NOMO-1 treated with dmso at 0.1 percent for 144 hours (cell line): ENCODE measurements around the gene CSF2.
A peak's percentile ranks its signal among the peaks of the same experiment; 100 is the strongest.
"Not testable (repeated sequence)": the region's sequence is repeated elsewhere in the genome, so short reads cannot be mapped to it uniquely, and the experiment has no call there.

Source experiments
- DNase-seq: peaks from one replicate; lab custom pipeline; 2025; ENCODE audit not compliant: unreplicated experiment; lab: John Stamatoyannopoulos, UW

CSF2 gene

DNA sequence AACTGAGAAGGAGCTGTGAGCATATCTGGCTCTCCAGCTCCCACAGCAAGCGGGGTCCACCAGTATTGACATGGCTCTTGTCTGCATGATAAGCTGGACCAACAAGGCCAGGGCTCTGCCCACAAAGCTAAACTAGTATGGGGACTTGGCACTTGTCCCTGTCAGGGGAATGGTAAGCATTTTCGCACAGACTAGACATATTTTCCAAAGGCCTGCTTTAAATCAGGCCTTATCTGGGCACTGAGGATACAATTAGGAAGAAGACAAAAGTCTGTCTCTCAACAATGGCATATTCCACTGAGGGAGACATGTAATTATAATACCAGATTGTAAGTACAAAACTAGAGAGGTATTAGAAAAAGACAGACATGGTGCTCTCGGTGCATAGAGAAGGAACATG is 32.1 kb downstream of the CSF2 start:
- no peak for DNase-seq

DNA sequence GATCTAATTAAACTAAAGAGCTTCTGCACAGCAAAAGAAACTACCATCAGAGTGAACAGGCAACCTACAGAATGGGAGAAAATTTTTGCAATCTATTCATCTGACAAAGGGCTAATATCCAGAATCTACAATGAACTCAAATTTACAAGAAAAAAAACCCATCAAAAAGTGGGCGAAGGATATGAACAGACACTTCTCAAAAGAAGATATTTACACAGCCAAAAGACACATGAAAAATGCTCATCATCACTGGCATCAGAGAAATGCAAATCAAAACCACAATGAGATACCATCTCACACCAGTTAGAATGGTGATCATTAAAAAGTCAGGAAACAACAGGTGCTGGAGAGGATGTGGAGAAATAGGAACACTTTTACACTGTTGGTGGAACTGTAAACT is 34.9 kb downstream of the CSF2 start:
- DNase-seq, result not testable (repeated sequence)

DNA sequence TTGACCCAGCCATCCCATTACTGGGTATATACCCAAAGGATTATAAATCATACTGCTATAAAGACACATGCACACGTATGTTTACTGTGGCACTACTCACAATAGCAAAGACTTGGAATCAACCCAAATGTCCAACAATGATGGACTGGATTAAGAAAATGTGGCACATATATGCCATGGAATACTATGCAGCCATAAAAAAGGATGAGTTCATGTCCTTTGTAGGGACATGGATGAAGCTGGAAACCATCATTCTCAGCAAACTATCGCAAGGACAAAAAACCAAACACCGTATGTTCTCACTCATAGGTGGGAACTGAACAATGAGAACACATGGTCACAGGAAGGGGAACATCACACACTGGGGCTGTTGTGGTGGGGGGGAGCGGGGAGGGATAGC is 35.4 kb downstream of the CSF2 start:
- not testable (repeated sequence) for DNase-seq

DNA sequence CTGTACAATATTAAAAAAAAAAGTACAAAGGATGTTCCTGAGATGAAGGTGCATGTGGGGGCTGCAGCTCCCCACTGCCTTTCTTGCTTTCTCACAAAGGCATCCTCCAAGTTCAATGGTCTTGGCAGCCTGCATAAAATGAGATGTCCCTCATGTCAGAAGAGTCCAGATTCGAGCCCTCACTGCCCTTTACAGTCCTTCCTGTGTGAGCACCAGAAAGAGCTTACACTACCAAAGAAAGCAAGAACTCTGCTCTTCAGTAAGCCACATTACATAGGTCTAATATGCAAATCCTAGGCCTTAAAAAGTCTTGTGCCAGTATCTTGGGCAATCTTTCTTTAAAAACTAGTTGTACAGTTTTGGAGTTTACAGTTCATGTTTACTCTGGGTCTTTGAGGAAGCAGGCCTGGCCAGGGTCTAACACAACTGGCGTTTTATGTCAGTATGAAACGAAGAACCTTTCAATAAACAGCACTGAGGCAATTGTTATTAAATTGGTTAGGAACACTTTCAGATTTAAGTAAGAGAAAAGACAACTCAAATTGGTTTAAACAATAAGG is 36.0 kb downstream of the CSF2 start:
- no peak for DNase-seq

DNA sequence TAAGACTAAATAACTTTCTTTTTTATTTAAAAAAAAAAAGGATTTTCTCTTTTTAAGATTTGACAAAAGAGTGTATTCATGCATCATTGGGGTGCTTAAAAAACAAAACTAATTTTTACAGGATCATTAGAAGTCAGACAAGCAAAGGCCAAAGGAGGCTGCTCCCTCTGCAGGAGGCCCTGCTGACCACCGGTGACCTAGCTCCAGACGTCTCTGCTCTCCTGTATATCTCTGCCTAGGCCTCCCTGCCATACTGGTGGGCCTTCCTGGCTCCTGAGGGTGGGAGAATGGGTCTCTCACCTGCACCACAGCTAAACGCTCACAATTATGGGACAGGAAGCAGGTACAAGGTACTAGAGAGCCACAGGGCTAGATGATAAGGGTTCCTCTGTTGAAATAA is 36.6 kb downstream of the CSF2 start:
- DNase-seq, result no peak

DNA sequence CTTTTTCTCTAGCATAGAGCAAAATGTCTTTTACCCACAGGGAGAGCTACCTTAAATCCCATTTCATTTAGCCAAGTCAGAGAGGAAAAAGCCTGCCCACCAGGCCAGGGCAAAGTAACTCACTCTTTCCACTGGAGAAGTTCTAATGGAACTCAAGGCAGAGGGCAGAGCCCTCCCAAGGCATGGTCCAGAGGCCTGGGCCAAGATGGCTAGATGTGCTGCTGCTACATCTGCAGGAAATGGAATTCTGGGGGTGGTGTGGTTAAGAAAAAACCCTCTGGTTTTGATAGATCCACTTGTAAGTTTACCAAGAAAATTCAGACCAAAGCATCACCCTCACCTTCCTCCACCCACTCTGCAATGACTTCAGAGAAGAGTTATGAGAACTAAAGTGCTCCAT is 37.3 kb downstream of the CSF2 start:
- no peak for DNase-seq

DNA sequence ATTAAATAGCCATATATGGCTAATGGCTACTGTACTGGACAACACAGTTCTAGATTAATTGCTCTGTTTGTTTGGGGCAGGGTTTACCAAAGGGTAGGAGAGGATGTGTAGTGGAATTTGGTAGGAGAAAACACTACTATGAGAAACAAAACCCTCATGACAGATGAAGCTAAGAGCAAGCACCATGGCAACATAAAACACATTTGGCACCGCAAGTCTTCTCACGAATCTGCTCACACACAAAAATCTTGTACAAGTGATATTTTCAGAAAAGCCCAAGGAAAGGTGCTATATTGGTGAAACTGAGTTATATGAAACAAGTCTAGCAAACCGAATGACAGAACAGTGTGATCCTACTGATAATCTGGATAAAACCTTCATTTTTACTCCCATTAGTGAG is 38.5 kb downstream of the CSF2 start:
- no peak for DNase-seq

DNA sequence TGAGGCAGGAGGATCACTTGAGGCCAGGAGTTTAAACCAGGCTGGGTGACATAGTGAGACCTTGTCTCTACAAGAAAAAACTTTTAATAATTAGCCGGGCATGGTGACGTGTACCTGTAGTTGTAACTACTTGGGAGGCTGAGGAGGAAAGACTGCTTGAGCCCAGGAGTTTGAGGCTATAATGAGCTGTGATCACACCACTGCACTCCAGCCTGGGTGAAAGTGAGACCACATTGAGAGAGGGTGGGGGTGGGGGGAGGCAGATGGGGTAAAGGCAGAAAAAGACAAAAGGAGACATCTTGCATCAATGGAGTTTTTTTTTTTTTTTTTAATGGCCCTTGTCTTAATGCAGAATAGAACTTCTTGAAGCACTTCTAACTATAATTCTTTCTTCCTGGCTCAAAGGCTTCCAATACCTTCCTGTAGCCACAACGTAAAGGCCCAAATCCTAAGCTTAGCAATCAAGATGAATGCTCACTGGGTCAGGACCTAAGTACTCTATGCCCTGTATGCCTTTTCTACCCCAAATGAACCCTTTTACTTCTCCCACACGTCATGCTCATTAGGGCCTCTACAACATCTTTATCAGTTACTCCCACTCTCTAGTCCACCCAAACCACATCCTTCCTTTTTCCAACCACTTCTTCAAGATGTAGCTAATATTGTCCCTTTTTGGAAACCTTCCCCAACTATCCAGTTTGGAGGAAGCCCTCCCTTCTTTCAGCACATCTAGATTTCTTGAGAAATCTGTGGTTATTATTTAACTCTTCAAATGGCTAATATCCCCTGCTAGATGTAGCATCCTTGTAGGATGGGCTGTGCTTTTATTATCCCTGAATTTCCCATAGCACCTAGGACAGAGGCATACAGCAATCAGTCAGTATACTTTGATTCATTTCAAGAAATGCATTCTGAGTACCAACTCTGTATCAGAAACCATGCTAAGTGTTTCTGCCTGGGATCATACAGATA is 40.8 kb downstream of the CSF2 start:
- peak; percentile 95 for DNase-seq

DNA sequence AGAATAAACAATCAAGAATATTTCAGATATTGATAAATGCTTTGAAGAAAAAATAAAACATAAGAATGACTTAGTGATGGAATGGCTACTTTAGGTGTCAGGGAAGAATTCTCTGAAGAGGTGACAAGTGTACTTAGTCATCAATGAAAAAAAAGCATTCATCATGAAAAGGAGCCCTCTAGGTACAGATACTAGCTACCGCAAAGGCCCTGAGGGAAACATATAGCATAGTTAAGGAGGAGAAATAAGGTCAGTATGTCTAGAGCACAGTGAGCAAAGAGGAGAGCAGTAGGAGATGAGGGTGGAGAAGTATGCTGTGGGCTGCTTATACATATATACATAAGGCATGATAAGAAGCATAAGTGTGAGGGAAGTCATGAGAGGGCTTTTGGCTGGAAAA is 41.8 kb downstream of the CSF2 start:
- no peak for DNase-seq

DNA sequence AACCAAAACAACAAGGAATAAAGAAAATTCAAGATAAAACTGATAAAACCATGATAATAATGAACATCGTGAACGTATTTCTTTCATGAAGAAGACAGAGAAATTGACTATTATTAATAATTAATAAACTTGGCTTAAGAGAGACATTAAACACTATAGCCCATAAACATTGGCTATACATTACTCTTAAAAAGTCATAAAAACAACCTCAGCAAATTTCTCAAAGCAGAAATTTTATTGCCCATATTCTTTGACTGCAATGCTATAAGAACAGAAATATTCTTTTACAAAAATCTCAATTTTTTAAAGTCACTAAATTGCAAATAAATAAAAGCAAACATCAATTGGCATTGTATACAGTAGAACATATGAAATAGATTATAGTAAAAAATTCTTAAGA is 42.5 kb downstream of the CSF2 start:
- DNase-seq, result no peak

DNA sequence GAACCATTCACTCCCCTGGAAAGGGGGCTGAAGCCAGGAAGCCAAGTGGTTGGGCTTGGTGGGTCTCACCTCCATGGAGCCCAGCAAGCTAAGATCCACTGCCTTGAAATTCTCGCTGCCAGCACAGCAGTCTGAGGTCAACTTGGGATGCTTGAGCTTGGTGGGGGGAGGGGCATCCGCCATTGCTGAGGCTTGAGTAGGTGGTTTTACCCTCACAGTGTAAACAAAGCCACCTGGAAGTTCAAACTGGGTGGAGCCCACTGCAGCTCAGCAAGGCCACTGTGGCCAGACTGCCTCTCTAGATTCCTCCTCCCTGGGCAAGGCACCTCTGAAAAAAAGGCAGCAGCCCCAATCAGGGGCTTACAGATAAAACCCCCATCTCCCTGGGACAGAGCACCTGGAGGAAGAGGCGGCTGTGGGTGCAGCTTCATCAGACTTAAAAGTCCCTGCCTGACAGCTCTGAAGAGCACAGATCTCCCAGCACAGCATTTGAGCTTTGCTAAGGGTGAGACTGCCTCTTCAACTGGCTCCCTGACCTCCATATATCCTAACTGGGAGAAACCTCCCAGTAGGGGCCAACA is 43.4 kb downstream of the CSF2 start:
- not testable (repeated sequence) for DNase-seq

DNA sequence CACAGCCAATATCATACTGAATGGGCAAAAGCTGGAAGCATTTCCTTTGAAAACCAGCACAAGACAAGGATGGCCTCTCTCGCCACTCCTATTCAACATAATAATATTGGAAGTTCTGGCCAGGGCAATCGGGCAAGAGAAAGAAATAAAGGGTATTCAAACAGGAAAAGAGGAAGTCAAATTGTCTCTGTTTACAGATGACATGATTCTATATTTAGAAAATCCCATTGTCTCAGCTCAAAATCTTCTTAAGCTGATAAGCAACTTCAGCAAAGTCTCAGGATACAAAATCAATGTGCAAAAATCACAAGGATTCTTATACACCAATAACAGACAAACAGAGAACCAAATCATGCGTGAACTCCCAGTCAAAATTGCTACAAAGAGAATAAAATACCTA is 47.1 kb downstream of the CSF2 start:
- not testable (repeated sequence) for DNase-seq

DNA sequence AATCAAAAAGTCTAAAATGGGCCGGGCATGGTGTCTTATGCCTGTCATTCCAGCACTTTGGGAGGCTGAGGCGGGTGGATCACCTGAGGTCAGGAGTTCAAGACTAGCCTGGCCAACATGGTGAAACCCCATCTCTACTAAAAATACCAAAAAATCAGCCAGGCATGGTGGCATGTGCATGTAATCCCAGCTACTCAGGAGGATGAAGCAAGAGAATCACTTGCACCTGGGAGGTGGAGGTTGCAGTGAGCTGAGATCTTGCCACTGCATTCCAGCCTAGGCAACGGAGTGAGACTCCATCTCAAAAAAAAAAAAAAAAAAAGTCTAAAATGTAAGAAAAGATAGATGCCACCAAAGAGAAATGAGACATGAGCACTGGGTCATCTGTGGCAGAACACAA is 49.4 kb downstream of the CSF2 start:
- not testable (repeated sequence) for DNase-seq

DNA sequence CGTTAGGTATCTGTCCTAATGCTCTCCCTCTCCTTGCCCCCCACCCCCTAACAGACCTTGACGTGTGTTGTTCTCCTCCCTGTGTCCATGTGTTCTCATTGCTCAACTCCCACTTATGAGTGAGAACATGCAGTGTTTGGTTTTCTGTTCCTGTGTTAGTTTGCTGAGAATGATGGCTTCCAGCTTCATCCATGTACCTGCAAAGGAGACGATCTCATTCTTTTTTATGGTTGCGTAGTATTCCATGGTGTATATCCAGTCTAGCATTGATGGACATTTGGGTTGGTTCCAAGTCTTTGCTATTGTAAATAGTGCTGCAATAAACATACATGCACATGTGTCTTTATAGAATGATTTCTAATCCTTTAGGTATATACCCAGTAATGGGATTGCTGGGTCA is 50.0 kb downstream of the CSF2 start:
- not testable (repeated sequence) for DNase-seq
